SH-SY5Y (cell line): ENCODE data around the gene MSMB.

Experiments used
- GATA2 ChIP-seq: IDR thresholded peaks from 2 replicates; pipeline ENCODE4 v1.6.1; 2011; ENCODE audit warnings: mild to moderate bottlenecking, low read depth, low read length
- GATA3 ChIP-seq: IDR thresholded peaks from 2 replicates; pipeline ENCODE4 v1.6.1; 2011; ENCODE audit warnings: low read depth, mild to moderate bottlenecking, low read length, moderate library complexity

- TF ChIP-seq GATA2 (no peak), GATA3 (no peak)
Measured at GRCh38 chr10:46077731-46078413, 31.8 kb upstream of the MSMB start.
